ENCODE results near the gene POLQ. TPM values are rescaled to one million over a fixed set of nuclear protein-coding genes. Genes with fewer than 3 reads are reported as not detected.
A peak's percentile ranks its signal among the peaks of the same experiment; 100 is the strongest.
"Not testable (repeated sequence)": the region's sequence is repeated elsewhere in the genome, so short reads cannot be mapped to it uniquely, and the experiment has no call there.

POLQ gene
- under 1 TPM in 3 of 4 donors, not detected in 1; 0.07 to 0.24 (median 0.18) TPM for total RNA-seq

DNA sequence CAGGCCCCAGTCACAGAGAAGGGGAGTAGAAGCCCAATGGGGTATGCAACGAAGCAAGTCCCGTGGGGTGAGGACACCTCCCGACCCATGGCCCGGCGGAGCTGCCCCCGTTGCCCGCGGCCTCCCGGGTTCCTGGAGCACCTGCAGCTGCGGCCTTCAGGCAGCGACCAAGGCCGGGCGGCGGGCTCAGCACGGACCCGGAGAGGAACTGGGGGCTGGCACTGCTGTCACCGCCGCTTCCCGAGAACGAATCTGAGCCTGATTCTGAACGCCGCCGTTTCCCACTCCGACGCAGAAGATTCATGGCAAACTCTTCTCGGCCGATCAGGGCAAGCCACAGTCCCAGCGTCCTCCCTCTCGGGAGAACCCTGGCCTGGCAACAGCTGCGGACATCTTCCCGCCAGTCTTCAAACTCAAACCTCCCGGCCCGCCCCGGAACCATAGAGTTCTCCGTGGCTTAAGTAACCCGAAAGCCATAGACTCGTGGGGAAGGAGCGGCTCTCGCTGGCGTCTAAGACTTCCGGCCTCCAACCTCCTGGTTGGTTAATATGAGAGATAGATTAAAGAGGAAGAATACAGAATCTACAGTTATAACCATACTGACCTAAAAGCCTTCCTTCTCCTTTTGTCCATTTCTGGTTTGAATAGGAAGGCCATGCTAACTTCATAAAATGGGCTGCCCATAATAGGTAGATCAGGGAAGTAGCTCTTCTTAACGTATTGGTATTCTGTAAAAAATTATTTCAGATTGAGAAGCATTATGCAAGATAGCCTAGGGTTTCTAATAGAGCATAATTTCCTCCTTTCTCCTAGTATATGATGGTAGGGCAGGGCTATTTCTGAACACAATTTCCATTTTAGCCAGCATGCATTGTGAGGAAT lies at the start of gene POLQ:
Gene POLQ (minus strand): TSS at position 415 of the 882 bp plus-strand sequence. CDS start 111 bp downstream, at position 304.
- Histone ChIP-seq H3K27me3 (no peaks in the 10 kb centered on the region), H3K4me3 (peak within 1 kb of the TSS; percentile 60 to 80 (median 68)), H3K9me3 (no peaks in the 10 kb centered on the region), H3K36me3 (no peaks in the 10 kb centered on the region), H3K27ac (peak within 1 kb of the TSS; percentile 70 to 87 (median 78)), H3K4me1 (peaks cover 3 to 7% of the 10 kb centered on the region in 2 donors)
- intact Hi-C loops (cut with DNase I; ENCODE audit: low total_unique reads), result loop anchor here (1.0 to 10.0 kb wide), 8 partner anchors 47 to 1479 kb away; partner anchors contain the start of genes EAF2, FAM162A, FBXO40 and GOLGB1
- in situ Hi-C loops (cut with MboI; ENCODE audit: low sequenced_read_pairs in 4 of 4), result loop anchor here (5.0 to 25.0 kb wide), 7 partner anchors 291 to 1141 kb away; partner anchors contain the start of genes EAF2 (in 2 of the 4), IQCB1 (in 2 of the 4), FAM162A (in 1 of the 4) and MIX23 (in 1 of the 4)
- no peak for TF ChIP-seq POLR2A (IDR thresholded peaks at IDR 0.05)
- TF ChIP-seq, protein P1, sequence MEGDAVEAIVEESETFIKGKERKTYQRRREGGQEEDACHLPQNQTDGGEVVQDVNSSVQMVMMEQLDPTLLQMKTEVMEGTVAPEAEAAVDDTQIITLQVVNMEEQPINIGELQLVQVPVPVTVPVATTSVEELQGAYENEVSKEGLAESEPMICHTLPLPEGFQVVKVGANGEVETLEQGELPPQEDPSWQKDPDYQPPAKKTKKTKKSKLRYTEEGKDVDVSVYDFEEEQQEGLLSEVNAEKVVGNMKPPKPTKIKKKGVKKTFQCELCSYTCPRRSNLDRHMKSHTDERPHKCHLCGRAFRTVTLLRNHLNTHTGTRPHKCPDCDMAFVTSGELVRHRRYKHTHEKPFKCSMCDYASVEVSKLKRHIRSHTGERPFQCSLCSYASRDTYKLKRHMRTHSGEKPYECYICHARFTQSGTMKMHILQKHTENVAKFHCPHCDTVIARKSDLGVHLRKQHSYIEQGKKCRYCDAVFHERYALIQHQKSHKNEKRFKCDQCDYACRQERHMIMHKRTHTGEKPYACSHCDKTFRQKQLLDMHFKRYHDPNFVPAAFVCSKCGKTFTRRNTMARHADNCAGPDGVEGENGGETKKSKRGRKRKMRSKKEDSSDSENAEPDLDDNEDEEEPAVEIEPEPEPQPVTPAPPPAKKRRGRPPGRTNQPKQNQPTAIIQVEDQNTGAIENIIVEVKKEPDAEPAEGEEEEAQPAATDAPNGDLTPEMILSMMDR (IDR thresholded peaks at IDR 0.05 in 4 of 5, conservative IDR thresholded peaks at IDR 0.05 in 1 of 5), result no peak
- ATAC-seq (peak; percentile 99), DNase-seq (peak; percentile 82 to 88)

DNA sequence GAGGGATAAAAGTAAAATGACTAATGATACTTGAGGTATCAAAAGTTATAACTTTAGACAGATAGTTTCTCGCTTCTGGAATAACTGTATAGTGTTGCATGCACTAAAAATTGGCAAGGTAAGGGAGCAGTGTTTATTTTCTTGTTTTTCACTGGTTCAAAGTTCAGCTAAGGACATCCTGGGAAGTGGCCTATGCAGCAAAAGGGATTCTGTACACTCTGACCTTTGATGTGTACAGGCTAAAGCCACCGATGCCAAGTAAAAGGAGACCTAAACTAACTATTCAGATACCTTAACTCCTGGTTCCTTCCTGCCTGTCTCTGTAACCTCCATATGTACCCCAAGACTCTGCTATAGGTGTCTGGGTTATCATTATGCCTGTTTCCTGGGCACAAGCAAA lies 49.1 kb upstream of the POLQ start:
- Histone ChIP-seq H3K27ac (peak overlapping the region; percentile 87 to 95 (median 94)), H3K9me3 (no peaks in the 10 kb centered on the region), H3K4me3 (peak overlapping the region in 3 of 4 donors; percentile 17 to 53 (median 53)), H3K4me1 (peaks cover 40 to 52% of the 10 kb centered on the region in 2 donors), H3K27me3 (no peaks in the 10 kb centered on the region), H3K36me3 (no peaks in the 10 kb centered on the region)
- no peak for ATAC-seq
- in situ Hi-C loops (cut with MboI; ENCODE audit: low sequenced_read_pairs in 4 of 4), result no loop called here
- no peak for DNase-seq
- TF ChIP-seq POLR2A (IDR thresholded peaks at IDR 0.05), result no peak
- TF ChIP-seq, protein P1 (IDR thresholded peaks at IDR 0.05 in 4 of 5, conservative IDR thresholded peaks at IDR 0.05 in 1 of 5), result no peak
- intact Hi-C loops (cut with DNase I; ENCODE audit: low total_unique reads), result loop anchor here (5.0 to 10.0 kb wide), 2 partner anchors 152 to 1200 kb away; partner anchors contain the start of genes GOLGB1, HSPBAP1 and SLC49A4

DNA sequence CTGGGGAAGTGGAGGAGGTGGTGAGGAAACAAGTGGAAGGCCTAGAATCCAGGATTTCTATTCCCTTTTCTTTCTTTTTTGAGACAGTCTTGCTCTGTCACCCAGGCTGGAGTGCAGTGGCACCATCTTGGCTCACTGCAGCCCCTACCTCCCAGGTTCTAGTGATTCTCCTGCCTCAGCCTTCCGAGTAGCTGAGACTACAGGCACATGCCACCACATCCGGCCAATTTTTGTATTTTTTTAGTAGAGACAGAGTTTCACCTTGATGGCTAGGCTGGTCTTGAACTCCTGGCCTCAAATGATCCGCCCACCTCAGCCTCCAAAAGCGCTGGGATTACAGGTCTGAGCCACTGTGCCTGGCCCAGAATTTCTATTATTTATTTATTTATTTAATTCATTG lies 48.0 kb upstream of the POLQ start:
- H3K27ac ChIP-seq, result peak overlapping the region; percentile 87 to 95 (median 94)
- DNase-seq; ATAC-seq; H3K36me3 ChIP-seq; in situ Hi-C loops (cut with MboI; ENCODE audit: low sequenced_read_pairs in 4 of 4); H3K9me3 ChIP-seq; H3K27me3 ChIP-seq: not testable (repeated sequence)
- peaks cover 40 to 46% of the 10 kb centered on the region in 2 donors for H3K4me1 ChIP-seq
- peak overlapping the region; percentile 47 to 53 (median 52) for H3K4me3 ChIP-seq
- intact Hi-C loops (cut with DNase I; ENCODE audit: low total_unique reads), result loop anchor here (1.0 to 10.0 kb wide), 4 partner anchors 48 to 1201 kb away; partner anchors contain the start of genes GOLGB1, HSPBAP1 and SLC49A4

DNA sequence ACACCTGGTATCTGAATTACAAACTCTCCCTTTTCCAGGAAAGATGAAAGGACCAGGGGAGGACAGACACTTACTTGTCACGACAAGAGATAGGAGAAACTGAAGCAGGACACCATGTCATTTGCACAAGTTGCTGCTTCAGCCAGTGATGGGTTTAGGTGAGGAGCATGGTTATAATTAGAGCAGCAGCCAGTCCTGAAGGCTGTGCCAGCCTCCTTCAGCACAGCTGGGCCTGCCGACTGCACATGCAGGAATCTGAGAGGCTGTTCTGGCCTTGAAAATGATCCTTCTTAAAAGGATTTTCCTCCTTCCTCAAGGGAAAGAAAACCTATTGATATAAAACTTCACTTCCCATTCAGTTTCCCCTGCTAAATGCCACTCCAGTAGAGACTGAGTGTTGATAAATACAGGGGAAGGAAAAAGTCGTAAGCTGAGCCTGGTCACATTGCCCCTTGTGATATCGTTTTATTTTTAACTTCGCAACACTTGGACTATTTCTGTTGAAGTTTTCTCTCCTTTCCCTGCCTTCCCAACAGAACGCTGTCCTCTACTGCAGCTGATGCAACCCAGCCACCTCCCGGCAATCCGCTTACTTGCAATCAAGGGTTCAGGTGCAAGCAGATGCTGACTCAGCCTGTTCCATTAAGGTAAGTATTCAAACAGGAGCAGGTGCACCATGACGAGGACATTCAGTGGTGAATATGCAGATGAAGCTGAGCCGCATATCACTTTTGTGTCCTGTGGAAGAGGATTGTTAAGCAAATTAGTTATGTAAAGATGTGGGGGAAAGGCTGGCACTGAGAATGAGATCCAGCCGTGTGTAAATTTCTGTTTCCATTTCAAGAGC lies 47.3 kb upstream of the POLQ start, which contains the start of gene FBXO40:
Gene FBXO40 (plus strand): TSS at position 524 of the 847 bp plus-strand sequence. CDS start 27,197 bp downstream, outside the sequence.
- intact Hi-C loops (cut with DNase I; ENCODE audit: low total_unique reads) (loop anchor here (1.0 to 10.0 kb wide), 4 partner anchors 47 to 1202 kb away; partner anchors contain the start of genes GOLGB1, HSPBAP1 and SLC49A4), in situ Hi-C loops (cut with MboI; ENCODE audit: low sequenced_read_pairs in 4 of 4) (no loop called here)
- peaks cover 39 to 40% of the 10 kb centered on the region in 2 donors for H3K4me1 ChIP-seq
- DNase-seq, result peak; percentile 79 to 91
- no peaks in the 10 kb centered on the region for H3K27me3 ChIP-seq
- ATAC-seq, result peak; percentile 88 to 90
- H3K9me3 ChIP-seq, result no peaks in the 10 kb centered on the region
- H3K4me3 ChIP-seq, result peak within 1 kb of the TSS; percentile 47 to 53 (median 52)
- peak; percentile 27 to 72 for TF ChIP-seq POLR2A (IDR thresholded peaks at IDR 0.05)
- TF ChIP-seq, protein P1 (IDR thresholded peaks at IDR 0.05 in 4 of 5, conservative IDR thresholded peaks at IDR 0.05 in 1 of 5), result no peak
- H3K27ac ChIP-seq, result peak within 1 kb of the TSS; percentile 87 to 95 (median 94)
- H3K36me3 ChIP-seq, result no peaks in the 10 kb centered on the region

All from gastrocnemius medialis (tissue), 4 donors.